Measurements from ENCODE around the gene ZNF709. TPM values are rescaled to one million over a fixed set of nuclear protein-coding genes. Genes with fewer than 3 reads are reported as not detected.

The ZNF709 gene
- total and polyA plus RNA-seq, 2 of the 13 experiments (the other 11 are each of a cell fraction or from before 2014, with no cell fraction given): 1.5 to 3.9 TPM

DNA sequence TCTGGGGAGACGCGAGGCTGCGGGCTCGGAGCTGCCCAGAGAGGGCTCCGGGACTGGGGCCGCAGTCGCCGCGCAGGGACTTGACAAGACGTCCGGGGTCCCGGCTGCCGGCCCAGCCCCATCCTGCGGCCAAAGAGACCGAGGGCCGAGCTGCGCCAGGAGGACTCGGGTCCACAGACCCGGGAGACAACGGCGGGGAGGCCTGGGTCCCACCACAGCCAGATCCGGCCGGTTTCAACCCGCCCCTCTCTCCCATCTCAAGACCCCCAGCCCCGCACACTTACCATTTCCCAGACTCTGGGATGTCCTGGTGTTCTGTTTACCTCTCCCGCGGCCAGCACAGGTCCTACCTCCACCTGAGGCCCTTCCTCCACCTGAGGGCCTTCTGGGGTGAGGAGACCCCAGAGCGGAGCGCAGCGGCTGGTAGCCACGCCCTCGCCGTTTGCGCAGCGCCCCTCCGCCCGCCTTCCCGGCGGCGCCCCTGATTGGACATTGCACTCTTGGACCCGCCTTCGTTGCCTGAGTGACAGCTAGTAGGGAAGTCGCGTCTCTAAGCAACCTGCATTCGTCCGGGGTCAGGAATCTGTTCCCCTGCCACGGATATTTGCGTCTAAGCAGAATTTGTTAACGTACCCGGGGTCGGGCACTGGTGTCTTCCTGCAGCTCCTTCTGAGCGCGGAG, at the start of gene ZNF709 (continued):
- TF ChIP-seq ZNF431 (CRISPR knock-in tag; IDR thresholded peaks at IDR 0.05; ENCODE audit: borderline replicate concordance, low read depth): no peak
- peak; percentile 88 for TF ChIP-seq ZBTB7B (CRISPR knock-in tag; IDR thresholded peaks at IDR 0.05)
- TF ChIP-seq ATRX (CRISPR knock-in tag; IDR thresholded peaks at IDR 0.05; ENCODE audit: borderline replicate concordance): no peak
- no peak for TF ChIP-seq NFATC3 (CRISPR knock-in tag; IDR thresholded peaks at IDR 0.05)
- no peak for TF ChIP-seq ZNF709 (CRISPR knock-in tag; IDR thresholded peaks at IDR 0.05)
- TF ChIP-seq ZNF75D (CRISPR knock-in tag; IDR thresholded peaks at IDR 0.05; ENCODE audit: borderline replicate concordance): no peak
- TF ChIP-seq, protein P1, sequence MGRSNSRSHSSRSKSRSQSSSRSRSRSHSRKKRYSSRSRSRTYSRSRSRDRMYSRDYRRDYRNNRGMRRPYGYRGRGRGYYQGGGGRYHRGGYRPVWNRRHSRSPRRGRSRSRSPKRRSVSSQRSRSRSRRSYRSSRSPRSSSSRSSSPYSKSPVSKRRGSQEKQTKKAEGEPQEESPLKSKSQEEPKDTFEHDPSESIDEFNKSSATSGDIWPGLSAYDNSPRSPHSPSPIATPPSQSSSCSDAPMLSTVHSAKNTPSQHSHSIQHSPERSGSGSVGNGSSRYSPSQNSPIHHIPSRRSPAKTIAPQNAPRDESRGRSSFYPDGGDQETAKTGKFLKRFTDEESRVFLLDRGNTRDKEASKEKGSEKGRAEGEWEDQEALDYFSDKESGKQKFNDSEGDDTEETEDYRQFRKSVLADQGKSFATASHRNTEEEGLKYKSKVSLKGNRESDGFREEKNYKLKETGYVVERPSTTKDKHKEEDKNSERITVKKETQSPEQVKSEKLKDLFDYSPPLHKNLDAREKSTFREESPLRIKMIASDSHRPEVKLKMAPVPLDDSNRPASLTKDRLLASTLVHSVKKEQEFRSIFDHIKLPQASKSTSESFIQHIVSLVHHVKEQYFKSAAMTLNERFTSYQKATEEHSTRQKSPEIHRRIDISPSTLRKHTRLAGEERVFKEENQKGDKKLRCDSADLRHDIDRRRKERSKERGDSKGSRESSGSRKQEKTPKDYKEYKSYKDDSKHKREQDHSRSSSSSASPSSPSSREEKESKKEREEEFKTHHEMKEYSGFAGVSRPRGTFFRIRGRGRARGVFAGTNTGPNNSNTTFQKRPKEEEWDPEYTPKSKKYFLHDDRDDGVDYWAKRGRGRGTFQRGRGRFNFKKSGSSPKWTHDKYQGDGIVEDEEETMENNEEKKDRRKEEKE (IDR thresholded peaks at IDR 0.05): no peak
- TF ChIP-seq SIN3B (IDR thresholded peaks at IDR 0.05; ENCODE audit: low read length): no peak
- TF ChIP-seq SATB2 (CRISPR knock-in tag; IDR thresholded peaks at IDR 0.05): no peak
- TF ChIP-seq, protein P2, sequence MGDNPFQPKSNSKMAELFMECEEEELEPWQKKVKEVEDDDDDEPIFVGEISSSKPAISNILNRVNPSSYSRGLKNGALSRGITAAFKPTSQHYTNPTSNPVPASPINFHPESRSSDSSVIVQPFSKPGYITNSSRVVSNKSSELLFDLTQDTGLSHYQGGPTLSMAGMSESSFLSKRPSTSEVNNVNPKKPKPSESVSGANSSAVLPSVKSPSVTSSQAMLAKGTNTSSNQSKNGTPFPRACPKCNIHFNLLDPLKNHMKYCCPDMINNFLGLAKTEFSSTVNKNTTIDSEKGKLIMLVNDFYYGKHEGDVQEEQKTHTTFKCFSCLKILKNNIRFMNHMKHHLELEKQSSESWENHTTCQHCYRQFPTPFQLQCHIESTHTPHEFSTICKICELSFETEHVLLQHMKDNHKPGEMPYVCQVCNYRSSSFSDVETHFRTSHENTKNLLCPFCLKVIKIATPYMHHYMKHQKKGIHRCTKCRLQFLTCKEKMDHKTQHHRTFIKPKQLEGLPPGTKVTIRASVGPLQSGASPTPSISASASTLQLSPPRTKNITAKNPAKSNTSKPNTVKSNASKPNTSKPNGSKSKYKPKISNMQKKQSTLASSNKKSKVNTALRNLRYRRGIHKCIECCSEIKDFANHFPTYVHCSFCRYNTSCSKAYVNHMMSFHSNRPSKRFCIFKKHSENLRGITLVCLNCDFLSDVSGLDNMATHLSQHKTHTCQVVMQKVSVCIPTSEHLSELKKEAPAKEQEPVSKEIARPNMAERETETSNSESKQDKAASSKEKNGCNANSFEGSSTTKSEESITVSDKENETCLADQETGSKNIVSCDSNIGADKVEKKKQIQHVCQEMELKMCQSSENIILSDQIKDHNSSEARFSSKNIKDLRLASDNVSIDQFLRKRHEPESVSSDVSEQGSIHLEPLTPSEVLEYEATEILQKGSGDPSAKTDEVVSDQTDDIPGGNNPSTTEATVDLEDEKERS (CRISPR knock-in tag; IDR thresholded peaks at IDR 0.05): 0 out of 2 replicates have a peak, but pooled peaks have one; percentile 41
- TF ChIP-seq ZNF644 (CRISPR knock-in tag; IDR thresholded peaks at IDR 0.05; ENCODE audit: low read depth): no peak
- 0 out of 2 replicates have a peak, but pooled peaks have one; percentile 16 for TF ChIP-seq ZNF629 (CRISPR knock-in tag; conservative IDR thresholded peaks at IDR 0.05)
- TF ChIP-seq, protein P3, sequence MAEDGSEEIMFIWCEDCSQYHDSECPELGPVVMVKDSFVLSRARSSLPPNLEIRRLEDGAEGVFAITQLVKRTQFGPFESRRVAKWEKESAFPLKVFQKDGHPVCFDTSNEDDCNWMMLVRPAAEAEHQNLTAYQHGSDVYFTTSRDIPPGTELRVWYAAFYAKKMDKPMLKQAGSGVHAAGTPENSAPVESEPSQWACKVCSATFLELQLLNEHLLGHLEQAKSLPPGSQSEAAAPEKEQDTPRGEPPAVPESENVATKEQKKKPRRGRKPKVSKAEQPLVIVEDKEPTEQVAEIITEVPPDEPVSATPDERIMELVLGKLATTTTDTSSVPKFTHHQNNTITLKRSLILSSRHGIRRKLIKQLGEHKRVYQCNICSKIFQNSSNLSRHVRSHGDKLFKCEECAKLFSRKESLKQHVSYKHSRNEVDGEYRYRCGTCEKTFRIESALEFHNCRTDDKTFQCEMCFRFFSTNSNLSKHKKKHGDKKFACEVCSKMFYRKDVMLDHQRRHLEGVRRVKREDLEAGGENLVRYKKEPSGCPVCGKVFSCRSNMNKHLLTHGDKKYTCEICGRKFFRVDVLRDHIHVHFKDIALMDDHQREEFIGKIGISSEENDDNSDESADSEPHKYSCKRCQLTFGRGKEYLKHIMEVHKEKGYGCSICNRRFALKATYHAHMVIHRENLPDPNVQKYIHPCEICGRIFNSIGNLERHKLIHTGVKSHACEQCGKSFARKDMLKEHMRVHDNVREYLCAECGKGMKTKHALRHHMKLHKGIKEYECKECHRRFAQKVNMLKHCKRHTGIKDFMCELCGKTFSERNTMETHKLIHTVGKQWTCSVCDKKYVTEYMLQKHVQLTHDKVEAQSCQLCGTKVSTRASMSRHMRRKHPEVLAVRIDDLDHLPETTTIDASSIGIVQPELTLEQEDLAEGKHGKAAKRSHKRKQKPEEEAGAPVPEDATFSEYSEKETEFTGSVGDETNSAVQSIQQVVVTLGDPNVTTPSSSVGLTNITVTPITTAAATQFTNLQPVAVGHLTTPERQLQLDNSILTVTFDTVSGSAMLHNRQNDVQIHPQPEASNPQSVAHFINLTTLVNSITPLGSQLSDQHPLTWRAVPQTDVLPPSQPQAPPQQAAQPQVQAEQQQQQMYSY (CRISPR knock-in tag; IDR thresholded peaks at IDR 0.05): 0 out of 2 replicates have a peak, but pooled peaks have one; percentile 18
- TF ChIP-seq GABPB1 (CRISPR knock-in tag; IDR thresholded peaks at IDR 0.05): peak; percentile 80
- TF ChIP-seq ZNF672 (CRISPR knock-in tag; IDR thresholded peaks at IDR 0.05): no peak
- no peak for TF ChIP-seq SOX5 (CRISPR knock-in tag; IDR thresholded peaks at IDR 0.05; ENCODE audit: borderline replicate concordance)
- TF ChIP-seq ZFP1 (CRISPR knock-in tag; IDR thresholded peaks at IDR 0.05): 0 out of 2 replicates have a peak, but pooled peaks have one; percentile 22
- TF ChIP-seq PTBP1 (IDR thresholded peaks at IDR 0.05; ENCODE audit: low read depth, low read length, poor library complexity, severe bottlenecking): no peak
- TF ChIP-seq BORCS8-MEF2B (CRISPR knock-in tag; IDR thresholded peaks at IDR 0.05): peak; percentile 42; the same call in 1 of the 2 replicates
- no peak for TF ChIP-seq NR2F1 (CRISPR knock-in tag; IDR thresholded peaks at IDR 0.05)
- TF ChIP-seq IKZF4 (CRISPR knock-in tag; IDR thresholded peaks at IDR 0.05; ENCODE audit: borderline replicate concordance, low read depth, not compliant biosample characterization): peak; percentile 27
